SJCRH30 (cell line): ENCODE data around the gene GIMAP5. TPM values are rescaled to one million over a fixed set of nuclear protein-coding genes. Genes with fewer than 3 reads are reported as not detected.

ENCODE experiments used
- DNase-seq, 2 experiments: peaks; one replicate each; pipeline ENCODE4 v3.0.0-alpha.2; 2015 to 2020
- H3K27ac ChIP-seq: fragments of 250-450 bp; sonication (Bioruptor Pico); 2 replicates; pipeline ENCODE4 v1.5.1; 2020; ENCODE audit warnings: mild to moderate bottlenecking, moderate library complexity
- H3K27me3 ChIP-seq: fragments of 250-450 bp; sonication (Bioruptor Pico); 2 replicates; pipeline ENCODE4 v1.5.1; 2020; ENCODE audit warnings: mild to moderate bottlenecking, moderate library complexity
- H3K36me3 ChIP-seq: fragments of 250-450 bp; sonication (Bioruptor Pico); 2 replicates; pipeline ENCODE4 v1.5.1; 2020; ENCODE audit warnings: mild to moderate bottlenecking, moderate library complexity
- H3K4me1 ChIP-seq: fragments of 250-450 bp; sonication (Bioruptor Pico); 2 replicates; pipeline ENCODE4 v1.5.1; 2020; ENCODE audit warnings: mild to moderate bottlenecking, moderate library complexity
- H3K4me3 ChIP-seq: fragments of 250-450 bp; sonication (Bioruptor Pico); 2 replicates; pipeline ENCODE4 v1.5.1; 2020; ENCODE audit warnings: mild to moderate bottlenecking, moderate library complexity
- H3K9me3 ChIP-seq: fragments of 250-450 bp; sonication (Bioruptor Pico); replicated peaks from 2 replicates; pipeline ENCODE4 v1.5.1; 2020; ENCODE audit warnings: mild to moderate bottlenecking, moderate library complexity
- total RNA-seq: library from RNA; depleted of rRNA; stranded (reverse); fragments of >200 nt; shearing (Covaris generic); gene quantifications from 2 replicates; pipeline ENCODE4 v1.2.3, GENCODE V29; 2014; rRNA removed

The GIMAP5 gene
- not detected in 2 replicates for total RNA-seq

- Histone ChIP-seq H3K4me1 (no peaks in the 10 kb centered on the region), H3K9me3 (no peaks in the 10 kb centered on the region), H3K36me3 (no peaks in the 10 kb centered on the region), H3K27me3 (peaks cover 6% of the 10 kb centered on the region; the same call in 1 of the 2 replicates), H3K4me3 (no peak within 1 kb of the TSS), H3K27ac (no peak within 1 kb of the TSS)
- no peak for DNase-seq
Measured at GRCh38 chr7:150737265-150738055, at the start of gene GIMAP5. Gene GIMAP5, plus strand, starts transcription at chr7:150737418. Its CDS starts 3,467 bp downstream, at chr7:150740885.

GRCh38 chr7:150688630-150689029, 48.6 kb upstream of the GIMAP5 start:
- Histone ChIP-seq H3K4me1 (no peaks in the 10 kb centered on the region), H3K36me3 (no peaks in the 10 kb centered on the region), H3K27me3 (peaks cover 3% of the 10 kb centered on the region; the same call in 1 of the 2 replicates), H3K9me3 (no peaks in the 10 kb centered on the region), H3K27ac (no peak overlapping the region), H3K4me3 (no peak overlapping the region)
- no peak for DNase-seq

- no peak for DNase-seq
- Histone ChIP-seq H3K4me3 (no peak overlapping the region), H3K27me3 (peaks cover 3% of the 10 kb centered on the region; the same call in 1 of the 2 replicates), H3K27ac (no peak overlapping the region), H3K9me3 (no peaks in the 10 kb centered on the region), H3K4me1 (no peaks in the 10 kb centered on the region), H3K36me3 (no peaks in the 10 kb centered on the region)
Measured at GRCh38 chr7:150695654-150696053, 41.6 kb upstream of the GIMAP5 start.

- no peak for DNase-seq
- H3K4me3 ChIP-seq, result no peak overlapping the region
- peaks cover 16% of the 10 kb centered on the region; the same call in 1 of the 2 replicates for H3K9me3 ChIP-seq
- no peak overlapping the region for H3K27ac ChIP-seq
- H3K36me3 ChIP-seq, result no peaks in the 10 kb centered on the region
- no peaks in the 10 kb centered on the region for H3K27me3 ChIP-seq
- no peaks in the 10 kb centered on the region for H3K4me1 ChIP-seq
Measured at GRCh38 chr7:150703209-150703608, 34.0 kb upstream of the GIMAP5 start.

- DNase-seq, result no peak
- H3K27ac ChIP-seq, result no peak overlapping the region
- H3K27me3 ChIP-seq, result peaks cover 23% of the 10 kb centered on the region; the same call in 1 of the 2 replicates
- H3K36me3 ChIP-seq, result no peaks in the 10 kb centered on the region
- H3K9me3 ChIP-seq, result no peaks in the 10 kb centered on the region; the same call in 1 of the 2 replicates
- H3K4me1 ChIP-seq, result no peaks in the 10 kb centered on the region
- no peak overlapping the region for H3K4me3 ChIP-seq
Measured at GRCh38 chr7:150715293-150715692, 21.9 kb upstream of the GIMAP5 start.

GRCh38 chr7:150715738-150716137, 21.5 kb upstream of the GIMAP5 start:
- peaks cover 23% of the 10 kb centered on the region; the same call in 1 of the 2 replicates for H3K27me3 ChIP-seq
- H3K4me3 ChIP-seq, result no peak overlapping the region
- H3K36me3 ChIP-seq, result no peaks in the 10 kb centered on the region
- no peaks in the 10 kb centered on the region; the same call in 1 of the 2 replicates for H3K9me3 ChIP-seq
- H3K4me1 ChIP-seq, result no peaks in the 10 kb centered on the region
- DNase-seq, result no peak
- H3K27ac ChIP-seq, result no peak overlapping the region

- Histone ChIP-seq H3K36me3 (no peaks in the 10 kb centered on the region), H3K27me3 (peaks cover 23% of the 10 kb centered on the region; the same call in 1 of the 2 replicates), H3K9me3 (no peaks in the 10 kb centered on the region; the same call in 1 of the 2 replicates), H3K4me3 (no peak within 1 kb of the TSS), H3K4me1 (no peaks in the 10 kb centered on the region), H3K27ac (no peak within 1 kb of the TSS)
- no peak for DNase-seq
Measured at GRCh38 chr7:150716368-150716767, 20.9 kb upstream of the GIMAP5 start, which contains the start of gene GIMAP1. Gene GIMAP1, plus strand, starts transcription at chr7:150716613. Its CDS starts 2,435 bp downstream, at chr7:150719048.

- no peaks in the 10 kb centered on the region for H3K36me3 ChIP-seq
- H3K4me1 ChIP-seq, result no peaks in the 10 kb centered on the region
- no peaks in the 10 kb centered on the region; the same call in 1 of the 2 replicates for H3K9me3 ChIP-seq
- DNase-seq, result no peak
- H3K27me3 ChIP-seq, result peaks cover 23% of the 10 kb centered on the region; the same call in 1 of the 2 replicates
- H3K4me3 ChIP-seq, result no peak overlapping the region
- no peak overlapping the region for H3K27ac ChIP-seq
Measured at GRCh38 chr7:150716939-150717338, 20.3 kb upstream of the GIMAP5 start.

GRCh38 chr7:150717814-150718420, 19.3 kb upstream of the GIMAP5 start:
- Histone ChIP-seq H3K27ac (no peak overlapping the region), H3K9me3 (no peaks in the 10 kb centered on the region; the same call in 1 of the 2 replicates), H3K27me3 (peaks cover 23% of the 10 kb centered on the region; the same call in 1 of the 2 replicates), H3K4me1 (no peaks in the 10 kb centered on the region), H3K36me3 (no peaks in the 10 kb centered on the region), H3K4me3 (no peak overlapping the region)
- DNase-seq, result no peak

- no peak for DNase-seq
- Histone ChIP-seq H3K27ac (no peak overlapping the region), H3K4me1 (no peaks in the 10 kb centered on the region), H3K4me3 (no peak overlapping the region), H3K36me3 (no peaks in the 10 kb centered on the region), H3K9me3 (no peaks in the 10 kb centered on the region), H3K27me3 (peaks cover 23% of the 10 kb centered on the region; the same call in 1 of the 2 replicates)
Measured at GRCh38 chr7:150719436-150719835, 17.8 kb upstream of the GIMAP5 start.

- Histone ChIP-seq H3K27ac (no peak overlapping the region), H3K36me3 (no peaks in the 10 kb centered on the region), H3K9me3 (no peaks in the 10 kb centered on the region), H3K4me3 (no peak overlapping the region), H3K4me1 (no peaks in the 10 kb centered on the region), H3K27me3 (peaks cover 23% of the 10 kb centered on the region; the same call in 1 of the 2 replicates)
- no peak for DNase-seq
Measured at GRCh38 chr7:150719960-150720891, 17.0 kb upstream of the GIMAP5 start.

GRCh38 chr7:150721970-150722373, 15.2 kb upstream of the GIMAP5 start:
- H3K4me1 ChIP-seq, result no peaks in the 10 kb centered on the region
- H3K36me3 ChIP-seq, result no peaks in the 10 kb centered on the region
- H3K27me3 ChIP-seq, result peaks cover 20% of the 10 kb centered on the region; the same call in 1 of the 2 replicates
- no peak overlapping the region for H3K27ac ChIP-seq
- no peaks in the 10 kb centered on the region for H3K9me3 ChIP-seq
- no peak for DNase-seq
- no peak overlapping the region for H3K4me3 ChIP-seq

- no peaks in the 10 kb centered on the region for H3K36me3 ChIP-seq
- H3K27me3 ChIP-seq, result peaks cover 20% of the 10 kb centered on the region; the same call in 1 of the 2 replicates
- no peaks in the 10 kb centered on the region for H3K9me3 ChIP-seq
- no peak for DNase-seq
- no peak overlapping the region for H3K27ac ChIP-seq
- H3K4me1 ChIP-seq, result no peaks in the 10 kb centered on the region
- H3K4me3 ChIP-seq, result no peak overlapping the region
Measured at GRCh38 chr7:150722431-150722931, 14.7 kb upstream of the GIMAP5 start.

- no peaks in the 10 kb centered on the region for H3K4me1 ChIP-seq
- H3K9me3 ChIP-seq, result no peaks in the 10 kb centered on the region; the same call in 1 of the 2 replicates
- H3K36me3 ChIP-seq, result no peaks in the 10 kb centered on the region
- no peak overlapping the region for H3K27ac ChIP-seq
- H3K27me3 ChIP-seq, result peaks cover 16% of the 10 kb centered on the region; the same call in 1 of the 2 replicates
- H3K4me3 ChIP-seq, result no peak overlapping the region
- no peak for DNase-seq
Measured at GRCh38 chr7:150723467-150723866, 13.8 kb upstream of the GIMAP5 start.
